Neural cell (in vitro differentiated cells): ENCODE measurements around the gene EPHA8.

Experiments
- CTCF ChIP-seq: fragments of 450-650 bp; IDR thresholded peaks from 2 replicates; pipeline ENCODE4 v1.5.1; 2014; ENCODE audit warnings: antibody characterized with exemption, mild to moderate bottlenecking, moderate library complexity; ENCODE audit not compliant: poor library complexity, severe bottlenecking
- EP300 ChIP-seq: fragments of 450-650 bp; conservative IDR thresholded peaks from 2 replicates; pipeline ENCODE4 v1.6.1; 2014; ENCODE audit warnings: antibody characterized with exemption, mild to moderate bottlenecking, moderate library complexity; ENCODE audit not compliant: poor library complexity, severe bottlenecking
- EZH2 ChIP-seq: fragments of 200-600, 300-800 bp; shearing (Covaris generic), sonication (generic); IDR thresholded peaks from 2 replicates; pipeline ENCODE4 v1.6.1; 2014; ENCODE audit warnings: antibody characterized with exemption, low read length, borderline replicate concordance, mild to moderate bottlenecking; ENCODE audit not compliant: insufficient read depth, poor library complexity, severe bottlenecking
- RAD21 ChIP-seq: fragments of 450-650 bp; conservative IDR thresholded peaks from 2 replicates; pipeline ENCODE4 v1.6.1; 2014; ENCODE audit warnings: antibody characterized with exemption, mild to moderate bottlenecking, moderate library complexity
- SMC3 ChIP-seq: fragments of 450-650 bp; conservative IDR thresholded peaks from 2 replicates; pipeline ENCODE4 v1.6.1; 2014; ENCODE audit warnings: antibody characterized with exemption, mild to moderate bottlenecking, moderate library complexity; ENCODE audit not compliant: poor library complexity
- TAF1 ChIP-seq: IDR thresholded peaks from 2 replicates; pipeline ENCODE4 v1.6.1; 2012; ENCODE audit warnings: low read depth

- no peak for TF ChIP-seq EZH2
- no peak for TF ChIP-seq SMC3
- TF ChIP-seq RAD21: no peak
- no peak for TF ChIP-seq CTCF
- no peak for TF ChIP-seq EP300
- no peak for TF ChIP-seq TAF1
Observed at GRCh38 chr1:22553104-22553880, 10.0 kb upstream of the EPHA8 start.
